Caco-2 (cell line): ENCODE measurements around the gene SIM1. TPM values are rescaled to one million over a fixed set of nuclear protein-coding genes. Genes with fewer than 3 reads are reported as not detected.

Experiments used
- BruUV-seq: library from RNA; stranded (reverse); fragments of 400-500 nt; replicated peaks from 2 replicates; lab custom pipeline; 2021; lab: Mats Ljungman, UMichigan
- CTCF ChIA-PET: fragments of 300-600 bp; sonication (Branson Sonifier 250); formaldehyde crosslinking; loops from one replicate; lab custom pipeline; 2022; ENCODE audit warnings: antibody characterized with exemption; lab: Charles Lee
- POLR2A ChIA-PET: fragments of 300-600 bp; sonication (Branson Sonifier 250); formaldehyde crosslinking; loops from one replicate; lab custom pipeline; 2022; ENCODE audit warnings: antibody characterized with exemption; lab: Charles Lee
- DNase-seq, 2 experiments: peaks; one replicate each; pipeline versions ENCODE4 v3.0.0 to v3.0.0-alpha.2; 2020 to 2022
- H3K27me3 ChIP-seq: replicated peaks from 2 replicates; pipeline ENCODE4 v1.6.0; 2011; ENCODE audit warnings: low read length; ENCODE audit not compliant: control insufficient read depth, insufficient read depth
- H3K36me3 ChIP-seq: 2 replicates; pipeline ENCODE4 v1.5.1; 2011; ENCODE audit warnings: low read length; ENCODE audit not compliant: control insufficient read depth, insufficient read depth
- H3K4me1 ChIP-seq: fragments of 250-450 bp; sonication (Bioruptor Pico); 2 replicates; pipeline ENCODE4 v1.5.1; 2020; ENCODE audit warnings: mild to moderate bottlenecking
- H3K4me3 ChIP-seq: 2 replicates; pipeline ENCODE4 v1.5.1; 2011; ENCODE audit warnings: low read depth, mild to moderate bottlenecking, control low read depth, low read length
- H3K9me3 ChIP-seq: fragments of 250-450 bp; sonication (Bioruptor Pico); 2 replicates; pipeline ENCODE4 v1.5.1; 2020; ENCODE audit warnings: mild to moderate bottlenecking, moderate library complexity
- H3K27ac Mint-ChIP-seq: one replicate; pipeline ENCODE4 v1.8.0; 2022; ENCODE audit warnings: mixed read lengths; ENCODE audit not compliant: unreplicated experiment
- H3K27me3 Mint-ChIP-seq: one replicate; pipeline ENCODE4 v1.8.0; 2022; ENCODE audit warnings: mixed read lengths; ENCODE audit not compliant: insufficient read depth, unreplicated experiment
- H3K36me3 Mint-ChIP-seq: one replicate; pipeline ENCODE4 v1.8.0; 2022; ENCODE audit warnings: mild to moderate bottlenecking, mixed read lengths; ENCODE audit not compliant: insufficient read depth, unreplicated experiment
- H3K4me1 Mint-ChIP-seq: one replicate; pipeline ENCODE4 v1.8.0; 2022; ENCODE audit warnings: low read depth, mixed read lengths; ENCODE audit not compliant: unreplicated experiment
- H3K4me3 Mint-ChIP-seq: one replicate; pipeline ENCODE4 v1.8.0; 2022; ENCODE audit warnings: mild to moderate bottlenecking, moderate library complexity, mixed read lengths; ENCODE audit not compliant: unreplicated experiment
- H3K9me3 Mint-ChIP-seq: one replicate; pipeline ENCODE4 v1.8.0; 2022; ENCODE audit warnings: mixed read lengths; ENCODE audit not compliant: unreplicated experiment
- intact Hi-C: fragments of 100-400 bp; cut with micrococcal nuclease; formaldehyde crosslinking; loops from one replicate; pipeline ENCODE4 v1.10.0; 2022; ENCODE audit not compliant: unreplicated experiment
- total RNA-seq: library from RNA; stranded (reverse); gene quantifications from 2 replicates; pipeline ENCODE4 v1.2.3, GENCODE V29; 2022
- TF ChIP-seq, protein P1 (sequence below), 2 experiments: fragments of 200-600 bp in 1 of 2; IDR thresholded peaks; 1 replicate in 1 of 2; 2 replicates in 1 of 2; pipeline versions ENCODE4 v1.5.1 to v1.8.0; 2011 to 2022; ENCODE audit warnings: antibody characterized with exemption in 1 of 2, control low read depth in 1 of 2, inconsistent platforms in 1 of 2, low read depth in 1 of 2, low read length in 1 of 2, mild to moderate bottlenecking in 1 of 2, moderate library complexity in 1 of 2; ENCODE audit not compliant: insufficient read depth in 1 of 2, severe bottlenecking in 1 of 2, unreplicated experiment in 1 of 2

SIM1 gene
- total RNA-seq, 1 experiment from 2014 or later, result not detected

DNA sequence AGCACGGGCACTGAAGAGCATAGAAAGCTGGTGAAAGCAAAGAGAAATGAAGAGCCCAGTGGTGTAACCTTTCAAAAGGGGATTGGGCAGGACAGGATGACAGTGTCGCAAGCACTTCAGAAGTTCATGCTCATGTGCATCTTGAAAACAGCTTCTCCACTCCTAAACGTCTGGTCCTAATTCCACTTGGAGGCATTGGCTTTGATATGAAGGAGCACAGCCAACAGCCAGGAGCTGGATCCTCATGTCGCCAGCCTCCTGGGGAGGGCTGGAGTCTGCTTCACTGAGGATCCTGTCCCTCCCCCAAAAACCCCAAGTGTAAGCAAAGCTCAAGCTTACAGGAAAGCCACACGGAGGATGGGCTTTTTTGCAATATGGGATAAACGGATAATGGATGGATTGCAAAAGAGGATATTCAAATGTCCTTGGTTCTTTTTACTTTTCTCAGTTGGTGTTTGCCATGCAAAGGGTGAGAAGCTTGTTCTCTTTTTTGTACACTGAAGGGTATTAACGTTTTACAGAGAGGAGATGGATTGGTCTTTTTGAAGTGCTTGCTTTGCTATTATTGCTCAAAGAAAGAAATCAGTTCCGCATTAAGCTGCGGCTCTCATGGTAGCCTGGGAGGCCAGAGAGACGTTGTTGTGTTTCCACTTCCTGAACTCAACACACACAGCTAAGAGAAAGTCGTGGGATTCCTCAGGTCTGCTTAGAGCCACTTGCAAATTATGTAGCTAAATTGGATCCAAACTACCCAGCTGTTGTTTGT lies 92.2 kb downstream of the SIM1 start:
- intact Hi-C loops, result no loop called here
- POLR2A ChIA-PET, result no interaction called here
- Mint-ChIP-seq H3K36me3 (no peaks in the 10 kb centered on the region), H3K27me3 (no peaks in the 10 kb centered on the region), H3K4me3 (no peak overlapping the region), H3K4me1 (no peaks in the 10 kb centered on the region), H3K27ac (no peak overlapping the region), H3K9me3 (no peaks in the 10 kb centered on the region)
- DNase-seq, result no peak
- H3K4me1 ChIP-seq, result no peaks in the 10 kb centered on the region
- H3K9me3 ChIP-seq, result no peaks in the 10 kb centered on the region
- H3K36me3 ChIP-seq, result no peaks in the 10 kb centered on the region
- H3K4me3 ChIP-seq, result no peak overlapping the region
- CTCF ChIA-PET, result no interaction called here
- BruUV-seq, result no TSS peak
- TF ChIP-seq, protein P1, sequence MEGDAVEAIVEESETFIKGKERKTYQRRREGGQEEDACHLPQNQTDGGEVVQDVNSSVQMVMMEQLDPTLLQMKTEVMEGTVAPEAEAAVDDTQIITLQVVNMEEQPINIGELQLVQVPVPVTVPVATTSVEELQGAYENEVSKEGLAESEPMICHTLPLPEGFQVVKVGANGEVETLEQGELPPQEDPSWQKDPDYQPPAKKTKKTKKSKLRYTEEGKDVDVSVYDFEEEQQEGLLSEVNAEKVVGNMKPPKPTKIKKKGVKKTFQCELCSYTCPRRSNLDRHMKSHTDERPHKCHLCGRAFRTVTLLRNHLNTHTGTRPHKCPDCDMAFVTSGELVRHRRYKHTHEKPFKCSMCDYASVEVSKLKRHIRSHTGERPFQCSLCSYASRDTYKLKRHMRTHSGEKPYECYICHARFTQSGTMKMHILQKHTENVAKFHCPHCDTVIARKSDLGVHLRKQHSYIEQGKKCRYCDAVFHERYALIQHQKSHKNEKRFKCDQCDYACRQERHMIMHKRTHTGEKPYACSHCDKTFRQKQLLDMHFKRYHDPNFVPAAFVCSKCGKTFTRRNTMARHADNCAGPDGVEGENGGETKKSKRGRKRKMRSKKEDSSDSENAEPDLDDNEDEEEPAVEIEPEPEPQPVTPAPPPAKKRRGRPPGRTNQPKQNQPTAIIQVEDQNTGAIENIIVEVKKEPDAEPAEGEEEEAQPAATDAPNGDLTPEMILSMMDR (IDR thresholded peaks at IDR 0.05; ENCODE audit: insufficient read depth in 1 of 2, low read depth in 1 of 2, low read length in 1 of 2, severe bottlenecking in 1 of 2, unreplicated experiment in 1 of 2), result no peak
- H3K27me3 ChIP-seq, result no peaks in the 10 kb centered on the region; the same call in none of the 2 replicates

DNA sequence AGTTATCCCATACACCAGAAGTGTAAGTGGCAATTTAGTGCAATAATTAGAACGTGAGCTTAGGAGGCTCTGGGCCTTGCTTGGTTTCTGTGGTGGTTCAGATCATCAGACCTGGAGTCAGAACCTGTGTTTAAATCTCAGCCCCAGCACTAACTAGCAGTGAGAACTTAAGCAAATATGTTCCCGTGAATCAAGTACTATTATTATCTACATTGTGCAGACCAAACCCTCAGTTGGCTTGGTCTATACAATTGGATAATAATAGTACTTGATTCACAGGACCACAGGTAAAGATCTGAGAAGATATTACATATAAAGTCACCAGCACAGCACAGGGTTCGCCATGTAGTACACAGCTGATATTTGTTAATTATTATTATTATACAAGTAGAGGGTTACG lies 93.1 kb downstream of the SIM1 start:
- intact Hi-C loops, result no loop called here
- DNase-seq, result no peak
- H3K27me3 Mint-ChIP-seq, result no peaks in the 10 kb centered on the region
- no peaks in the 10 kb centered on the region for H3K9me3 Mint-ChIP-seq
- H3K27ac Mint-ChIP-seq, result no peak overlapping the region
- CTCF ChIA-PET, result no interaction called here
- H3K4me3 Mint-ChIP-seq, result no peak overlapping the region
- Histone ChIP-seq H3K4me3 (no peak overlapping the region), H3K36me3 (no peaks in the 10 kb centered on the region), H3K27me3 (no peaks in the 10 kb centered on the region; the same call in none of the 2 replicates), H3K4me1 (no peaks in the 10 kb centered on the region), H3K9me3 (no peaks in the 10 kb centered on the region)
- POLR2A ChIA-PET, result no interaction called here
- H3K4me1 Mint-ChIP-seq, result no peaks in the 10 kb centered on the region
- TF ChIP-seq, protein P1 (IDR thresholded peaks at IDR 0.05; ENCODE audit: insufficient read depth in 1 of 2, low read depth in 1 of 2, low read length in 1 of 2, severe bottlenecking in 1 of 2, unreplicated experiment in 1 of 2), result no peak
- H3K36me3 Mint-ChIP-seq, result no peaks in the 10 kb centered on the region
- BruUV-seq, result no TSS peak

DNA sequence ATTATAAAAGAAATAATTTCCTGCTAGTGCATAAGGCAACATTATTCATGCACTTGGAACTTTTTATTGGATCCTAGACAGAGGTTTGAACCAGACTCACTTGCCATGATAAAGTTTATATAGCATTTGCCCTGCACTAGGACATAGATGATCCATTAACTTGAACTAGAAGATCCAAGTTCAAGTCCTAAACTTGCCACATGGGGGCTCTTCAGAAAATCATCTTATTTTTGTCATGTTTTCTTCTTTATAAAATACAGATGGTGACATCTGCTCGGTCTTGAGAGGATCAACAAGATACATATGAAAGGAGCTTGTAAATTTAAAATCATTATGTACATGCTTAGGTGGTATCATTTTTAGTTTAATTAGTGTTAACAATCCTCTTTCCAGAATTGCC lies 94.5 kb downstream of the SIM1 start:
- Histone ChIP-seq H3K4me3 (no peak overlapping the region), H3K9me3 (no peaks in the 10 kb centered on the region), H3K4me1 (no peaks in the 10 kb centered on the region), H3K27me3 (no peaks in the 10 kb centered on the region; the same call in none of the 2 replicates), H3K36me3 (no peaks in the 10 kb centered on the region)
- Mint-ChIP-seq H3K4me1 (no peaks in the 10 kb centered on the region), H3K36me3 (no peaks in the 10 kb centered on the region), H3K27ac (no peak overlapping the region), H3K4me3 (no peak overlapping the region), H3K27me3 (no peaks in the 10 kb centered on the region), H3K9me3 (no peaks in the 10 kb centered on the region)
- intact Hi-C loops, result no loop called here
- no peak for DNase-seq
- CTCF ChIA-PET, result no interaction called here
- POLR2A ChIA-PET, result no interaction called here
- BruUV-seq, result no TSS peak
- TF ChIP-seq, protein P1 (IDR thresholded peaks at IDR 0.05; ENCODE audit: insufficient read depth in 1 of 2, low read depth in 1 of 2, low read length in 1 of 2, severe bottlenecking in 1 of 2, unreplicated experiment in 1 of 2), result peak in 1 of 2 experiments; percentile 10
